Right renal pelvis (tissue), 4 donors: ENCODE measurements around the gene PTPRG. TPM values are rescaled to one million over a fixed set of nuclear protein-coding genes. Genes with fewer than 3 reads are reported as not detected.
"Not testable (repeated sequence)": the region's sequence is repeated elsewhere in the genome, so short reads cannot be mapped to it uniquely, and the experiment has no call there.

ENCODE experiments used
- DNase-seq, 4 donors: peaks; one replicate each; pipeline ENCODE4 v3.0.0-alpha.2; 2013; ENCODE audit warnings: low read depth in 4 of 4, low spot score in 3 of 4, missing footprints in 1 of 4
- polyA plus RNA-seq, 4 donors: library from polyadenylated mRNA; unstranded; fragments of 120-200 nt; gene quantifications; one replicate each; pipeline ENCODE4 v1.2.1, GENCODE V29; 2013; ENCODE audit not compliant: insufficient read length in 4 of 4

The PTPRG gene
- polyA plus RNA-seq, result 10 to 100 TPM; 76.3 to 93.4 (median 85.3) TPM

GRCh38 chr3:61561374-61562041 lies at the start of gene PTPRG:
Gene PTPRG (plus strand): TSS chr3:61561571. CDS start chr3:61562288, 717 bp downstream.
- DNase-seq, result peak; percentile 81 to 91 (median 88)

DNA sequence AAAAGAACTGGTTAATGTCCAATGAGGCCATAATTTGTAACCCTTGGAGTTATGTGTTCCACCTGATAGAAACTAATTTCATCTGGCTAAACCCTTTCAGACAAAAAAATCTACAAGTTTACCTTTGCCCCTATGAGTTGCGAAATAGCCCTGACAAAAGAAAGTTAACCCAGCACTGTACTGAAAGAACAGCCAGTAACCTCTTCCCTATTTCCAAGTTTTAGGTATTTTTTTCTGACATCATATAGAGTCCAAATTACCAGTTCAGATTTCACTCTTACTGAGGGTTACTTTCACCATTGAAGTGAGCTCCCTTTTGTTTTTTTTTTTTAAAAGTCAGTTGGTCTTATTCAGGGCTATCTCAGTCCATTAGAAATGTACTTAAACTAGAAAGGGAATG lies 42.8 kb upstream of the PTPRG start:
- DNase-seq, result no peak

GRCh38 chr3:61520966-61521628 lies 40.3 kb upstream of the PTPRG start:
- no peak for DNase-seq

- DNase-seq, result no peak
Observed at GRCh38 chr3:61522060-61522459, 39.3 kb upstream of the PTPRG start.

GRCh38 chr3:61522626-61523025 lies 38.7 kb upstream of the PTPRG start:
- no peak for DNase-seq

- DNase-seq, result no peak
Observed at GRCh38 chr3:61524933-61525332, 36.4 kb upstream of the PTPRG start.

DNA sequence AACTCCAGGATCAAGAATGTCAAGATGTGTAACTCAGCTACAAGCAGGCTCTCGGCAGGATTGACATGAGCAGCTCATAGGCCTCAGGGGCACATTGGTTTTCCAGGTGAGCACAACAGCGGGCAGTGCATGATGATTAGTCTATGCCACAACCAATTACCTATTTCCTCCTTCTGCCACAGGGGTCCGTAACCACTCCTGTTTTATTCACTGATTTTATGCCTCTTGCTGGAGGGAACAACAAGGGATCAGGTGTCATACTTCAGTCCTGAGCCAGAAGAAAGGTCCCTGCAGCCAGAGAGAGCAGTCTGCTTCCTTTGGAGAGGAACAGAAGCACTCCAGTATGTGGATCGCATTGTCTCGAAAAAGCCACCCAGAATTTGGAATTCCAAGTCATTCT lies 35.1 kb upstream of the PTPRG start:
- DNase-seq, result no peak

DNA sequence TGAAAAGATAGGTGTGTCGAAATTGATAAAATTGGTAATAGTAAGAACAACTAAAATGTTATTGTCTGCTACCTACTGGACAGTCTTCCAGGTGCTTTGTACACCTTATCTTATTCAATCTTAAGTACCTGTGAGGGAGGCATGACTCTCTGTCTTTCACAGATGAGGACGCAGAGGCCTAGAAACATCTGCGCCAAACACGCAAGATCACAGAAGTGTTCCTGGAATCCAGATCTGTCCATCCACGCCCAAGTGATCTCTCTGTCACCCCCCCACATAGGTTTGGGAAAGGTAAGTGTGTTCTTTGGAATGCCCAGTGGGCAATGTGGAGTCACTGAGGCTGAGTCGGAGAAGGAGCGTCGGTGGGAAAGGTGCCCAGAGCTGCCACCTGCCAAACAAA lies 34.4 kb upstream of the PTPRG start:
- no peak for DNase-seq

- no peak for DNase-seq
Observed at GRCh38 chr3:61530355-61530754, 31.0 kb upstream of the PTPRG start.

- DNase-seq, result no peak
Observed at GRCh38 chr3:61531528-61531927, 29.8 kb upstream of the PTPRG start.

GRCh38 chr3:61532739-61533500 lies 28.5 kb upstream of the PTPRG start:
- DNase-seq, result no peak

- no peak for DNase-seq
Observed at GRCh38 chr3:61535826-61536225, 25.5 kb upstream of the PTPRG start.

DNA sequence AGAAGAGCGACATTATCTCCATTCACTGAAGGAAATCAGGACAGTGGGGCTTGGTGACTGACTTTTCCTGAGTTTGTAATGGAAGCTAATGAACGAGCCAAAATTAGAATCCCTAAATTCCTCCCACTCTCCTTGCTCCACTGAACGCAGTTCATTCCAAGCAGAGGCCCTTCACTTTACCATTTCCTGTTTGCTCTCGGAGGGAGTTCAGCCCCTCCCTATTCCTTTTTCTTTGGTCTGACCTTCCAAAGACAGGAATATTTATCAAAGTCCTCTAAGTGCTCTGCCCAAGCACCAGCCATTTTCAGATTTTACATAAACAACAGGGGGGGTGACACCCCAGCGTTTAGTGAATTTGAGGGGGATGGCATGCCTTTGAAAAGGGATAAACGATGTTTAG lies 24.0 kb upstream of the PTPRG start:
- no peak for DNase-seq

DNA sequence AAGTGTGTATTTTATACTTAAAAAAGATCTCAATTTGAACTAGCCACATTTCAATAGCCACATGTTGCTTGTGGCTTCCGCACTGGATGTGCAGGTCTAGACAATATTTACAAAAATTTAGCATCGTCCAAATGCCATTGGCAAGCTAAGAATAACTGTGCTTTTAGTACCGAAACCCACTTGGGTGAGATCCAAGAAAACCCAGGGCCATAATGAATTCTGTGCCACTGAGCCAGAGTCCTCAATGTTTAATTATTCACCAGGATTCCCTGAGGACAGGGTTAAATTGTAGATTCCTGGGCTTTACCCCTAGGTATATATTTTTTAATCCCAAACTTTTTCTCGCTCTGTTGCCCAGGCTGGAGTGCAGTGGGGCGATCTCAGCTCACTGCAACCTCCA lies 22.9 kb upstream of the PTPRG start:
- DNase-seq, result no peak

DNA sequence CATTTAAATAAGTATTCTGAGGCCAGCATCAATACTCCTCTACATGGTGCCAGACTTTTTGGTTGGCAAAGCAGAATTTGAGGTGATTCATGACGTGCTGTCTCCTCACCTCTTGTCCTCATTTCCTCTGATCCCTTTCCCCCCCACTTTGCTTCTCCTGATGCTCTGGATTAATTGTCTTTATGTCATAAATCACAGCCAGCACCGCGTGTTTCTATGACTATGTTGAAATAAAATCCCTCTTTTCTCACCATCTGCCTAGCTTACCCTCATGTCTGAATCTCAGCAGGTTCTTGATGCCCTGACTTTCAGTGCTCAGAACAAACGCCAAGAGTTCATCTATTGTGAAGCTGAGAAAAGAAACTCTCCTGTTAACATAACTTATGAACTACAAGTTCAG lies 19.7 kb upstream of the PTPRG start:
- DNase-seq, result no peak

- no peak for DNase-seq
Observed at GRCh38 chr3:61545716-61546115, 15.7 kb upstream of the PTPRG start.

- DNase-seq, result no peak
Observed at GRCh38 chr3:61547625-61548024, 13.7 kb upstream of the PTPRG start.

- not testable (repeated sequence) for DNase-seq
Observed at GRCh38 chr3:61552704-61553103, 8.7 kb upstream of the PTPRG start.

DNA sequence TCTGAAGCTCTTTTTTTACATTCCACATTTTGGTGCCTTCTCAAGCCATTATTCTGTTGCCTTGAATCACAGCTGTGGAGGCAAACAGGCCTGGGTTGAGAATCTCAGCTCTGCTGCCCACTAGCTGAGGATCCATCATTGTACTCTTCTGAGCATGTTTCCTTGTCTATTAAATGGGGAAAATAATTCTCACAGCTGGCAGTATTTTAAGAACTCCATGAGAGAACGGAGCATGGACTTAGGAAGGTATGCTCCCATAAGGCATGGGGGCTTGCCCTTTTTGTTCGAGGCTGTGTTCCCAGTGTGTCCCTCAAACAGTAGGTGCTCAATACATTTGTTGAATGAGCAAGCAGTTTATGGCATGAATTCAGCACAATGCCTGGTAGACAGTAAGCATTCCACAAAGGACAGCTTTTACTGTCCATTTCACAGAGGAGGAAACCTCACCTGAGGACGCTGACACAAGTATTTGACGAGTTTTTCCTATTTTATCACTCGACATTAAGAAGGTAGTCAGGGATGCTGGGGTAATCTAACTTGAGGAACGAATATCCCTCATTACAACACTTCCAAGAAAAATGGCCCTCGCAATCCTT lies 2.1 kb upstream of the PTPRG start:
- DNase-seq, result no peak

DNA sequence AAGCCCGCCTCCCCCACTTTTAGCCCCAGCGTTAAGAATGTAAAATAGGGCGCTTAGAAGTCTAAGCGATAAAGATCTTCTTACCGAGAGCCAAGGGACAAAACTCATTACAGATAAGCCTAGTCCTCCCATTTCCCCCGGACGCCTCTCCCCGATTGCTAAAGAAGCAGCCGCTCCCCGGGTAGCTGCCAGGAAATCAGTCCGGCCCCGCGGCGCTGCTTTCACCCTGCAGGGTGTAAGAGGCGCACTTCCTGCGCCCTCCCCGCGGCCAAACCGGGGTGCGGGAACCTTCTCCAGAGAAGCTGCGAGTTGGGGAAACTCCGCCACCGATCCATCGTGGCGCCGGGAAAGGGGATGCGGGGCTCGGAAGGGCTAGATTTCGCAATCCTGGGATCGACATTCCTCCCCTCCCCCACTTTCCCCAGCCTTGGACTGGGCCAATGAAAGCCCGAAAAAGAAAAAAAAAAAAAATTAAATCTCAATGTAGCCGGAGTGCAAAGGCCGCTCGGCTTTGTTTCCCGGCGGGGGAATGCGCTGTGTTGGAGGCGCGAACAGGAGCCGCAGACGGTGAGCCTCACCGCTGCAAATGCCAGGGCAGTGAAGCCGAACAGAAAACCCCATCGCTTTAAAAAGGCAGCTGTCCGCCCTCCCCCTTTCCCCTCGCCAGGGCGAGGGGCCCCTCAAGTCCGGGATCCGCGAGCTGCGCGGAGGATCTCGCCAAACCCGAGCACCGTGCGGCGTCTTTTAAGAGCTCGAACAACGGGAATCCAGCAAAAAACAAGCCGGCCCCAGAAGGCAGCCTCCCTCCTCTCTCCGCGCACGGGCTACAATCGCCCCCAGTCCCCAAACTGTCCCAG lies 626 bp upstream of the PTPRG start:
- peak; percentile 77 to 87 (median 84) for DNase-seq
